ENCODE measurements around the gene BANF1.

The BANF1 gene

DNA sequence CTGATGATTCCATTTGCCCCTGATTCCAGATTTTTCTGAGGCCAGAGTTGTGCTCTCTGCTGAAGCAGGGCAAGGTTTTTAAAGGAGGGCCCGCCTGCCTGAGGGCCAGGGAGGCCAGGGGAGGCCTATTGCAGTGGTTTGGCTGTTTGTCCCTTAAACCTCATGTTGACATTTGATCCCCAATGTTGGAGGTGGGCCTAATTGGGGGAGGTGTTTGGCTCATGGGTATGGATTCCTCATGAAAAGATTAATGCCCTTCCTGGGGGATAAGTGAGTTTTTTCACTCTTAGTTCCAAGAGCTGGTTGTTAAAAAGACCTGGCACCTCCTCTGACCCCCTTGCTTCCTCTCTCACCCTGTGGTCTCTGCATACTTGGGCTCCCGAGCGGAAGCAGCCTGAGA is 37.5 kb downstream of the BANF1 start:
- DNase-seq (ENCODE audit: low spot score) = no peak

- DNase-seq (ENCODE audit: low spot score) = no peak
These were observed 40.1 kb downstream of the BANF1 start for GRCh38 chr11:66042227-66042995.

- DNase-seq (ENCODE audit: low spot score) = no peak
These were observed 40.9 kb downstream of the BANF1 start for GRCh38 chr11:66042996-66043906.

DNA sequence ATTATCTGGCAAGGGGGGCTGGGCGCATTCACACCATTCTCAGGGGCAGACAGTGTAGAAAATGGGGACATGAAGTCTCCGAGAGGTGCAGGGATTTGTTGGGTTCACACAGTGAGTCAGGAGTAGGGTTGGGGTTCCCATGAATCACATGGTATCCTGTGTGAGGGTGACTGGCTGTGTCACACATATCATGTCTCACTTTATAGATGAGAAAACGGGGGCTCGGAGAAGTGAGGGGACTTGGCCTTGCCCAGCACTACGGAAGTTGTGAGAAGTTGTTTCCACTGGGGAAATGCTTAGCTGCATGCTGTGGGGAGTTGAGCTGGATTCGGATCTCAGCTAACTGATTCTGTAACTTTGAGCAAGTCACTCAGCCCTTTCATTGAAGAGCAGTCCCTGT is 42.5 kb downstream of the BANF1 start:
- DNase-seq (ENCODE audit: low spot score) = no peak

- peak; percentile 90 for DNase-seq (ENCODE audit: low spot score)
These were observed 42.9 kb downstream of the BANF1 start for GRCh38 chr11:66045177-66045639.

DNA sequence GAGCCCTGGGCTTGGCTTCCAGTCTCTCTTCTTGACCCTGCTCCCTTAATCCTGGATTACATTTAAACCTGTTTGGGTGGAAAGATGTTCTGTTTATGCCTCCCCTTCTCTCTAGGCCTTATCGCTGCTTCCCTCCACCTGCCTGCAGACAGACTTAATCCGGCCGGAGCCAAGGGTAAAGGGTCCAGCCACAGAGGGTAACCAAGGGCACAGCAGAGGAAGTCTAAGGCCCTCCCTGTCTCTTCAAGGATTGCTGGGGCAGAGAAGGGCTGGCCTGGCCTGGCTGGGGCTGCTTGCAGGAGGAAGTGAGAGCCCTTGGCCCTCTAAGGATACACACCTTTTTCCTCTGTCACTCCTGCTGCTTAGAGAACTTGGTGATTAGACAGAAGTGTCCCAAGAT is 44.6 kb downstream of the BANF1 start:
- DNase-seq (ENCODE audit: low spot score) = no peak

- no peak for DNase-seq (ENCODE audit: low spot score)
These were observed 45.5 kb downstream of the BANF1 start for GRCh38 chr11:66047541-66048365.

GRCh38 chr11:66048547-66049323 is 46.4 kb downstream of the BANF1 start, which contains the start of gene GAL3ST3:
GAL3ST3 (minus strand) TSS chr11:66049161; CDS start chr11:66045415, 3,746 bp downstream.
- DNase-seq (ENCODE audit: low spot score) = no peak

- no peak for DNase-seq (ENCODE audit: low spot score)
These were observed 48.4 kb downstream of the BANF1 start for GRCh38 chr11:66050581-66051231.

- no peak for DNase-seq (ENCODE audit: low spot score)
These were observed 49.1 kb downstream of the BANF1 start for GRCh38 chr11:66051371-66051765.

DNA sequence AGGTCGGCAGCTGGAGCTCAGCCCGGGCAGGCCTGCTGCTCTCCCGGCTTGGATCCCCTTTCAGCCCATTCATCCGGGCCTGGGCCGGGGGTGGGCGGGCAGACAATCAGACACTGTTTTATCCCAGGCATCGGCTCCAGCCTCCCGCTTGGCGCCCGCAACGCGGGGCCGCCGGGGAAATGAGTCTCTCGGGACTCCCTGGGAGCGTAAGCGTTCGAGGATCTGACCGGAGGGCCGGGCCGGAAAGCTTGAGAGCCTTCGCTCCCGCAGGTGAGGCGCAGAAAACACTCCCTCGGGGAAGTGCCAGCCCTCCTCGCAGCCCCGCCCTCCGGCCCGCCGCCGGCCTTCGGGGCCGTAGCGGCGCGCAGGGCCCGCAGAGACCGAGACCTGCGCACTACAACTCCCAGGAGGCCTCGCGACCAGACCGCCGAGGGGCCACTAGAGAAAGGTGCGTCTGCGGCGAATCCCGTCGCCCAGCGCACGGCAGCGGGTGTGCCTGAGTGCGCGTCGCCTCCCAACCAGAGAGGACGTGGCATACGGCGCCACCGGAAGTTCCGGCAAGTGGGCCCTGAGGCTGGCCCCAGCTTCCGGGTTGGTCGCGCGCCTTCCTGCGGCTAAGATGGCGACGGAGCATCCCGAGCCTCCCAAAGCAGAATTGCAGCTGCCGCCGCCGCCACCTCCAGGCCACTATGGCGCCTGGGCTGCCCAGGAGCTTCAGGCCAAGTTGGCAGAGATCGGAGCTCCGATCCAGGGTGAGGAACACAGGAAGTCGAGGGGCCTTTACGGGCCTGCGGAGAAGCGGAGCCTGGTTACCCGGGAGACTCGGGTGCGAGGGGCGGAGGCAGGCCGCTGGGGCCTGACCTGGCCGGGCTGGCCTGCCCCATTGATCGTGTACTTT is 49.7 kb downstream of the BANF1 start, which contains the start of gene SF3B2:
SF3B2 (plus strand) TSS at position 599 of the 898 bp plus-strand sequence; CDS start at position 620, 21 bp downstream.
- peak; percentile 98 for DNase-seq (ENCODE audit: low spot score)

GRCh38 chr11:66052664-66052982 is 50.3 kb downstream of the BANF1 start:
- DNase-seq (ENCODE audit: low spot score) = no peak
